WTC11 (cell line): ENCODE data around the gene KIF19.

Experiments used
- SP1 ChIP-seq: sonication (generic); formaldehyde crosslinking; conservative IDR thresholded peaks from 2 replicates; pipeline ENCODE4 v1.8.1; 2022; ENCODE audit warnings: missing genetic modification reagents
- ZNF138 ChIP-seq: sonication (generic); formaldehyde crosslinking; conservative IDR thresholded peaks from 2 replicates; pipeline ENCODE4 v1.8.1; 2022; ENCODE audit warnings: mild to moderate bottlenecking, moderate library complexity, missing genetic modification reagents
- TF ChIP-seq, protein P1 (sequence below): sonication (generic); formaldehyde crosslinking; IDR thresholded peaks from 2 replicates; pipeline ENCODE4 v1.8.1; 2022; ENCODE audit warnings: low read depth, mild to moderate bottlenecking, moderate library complexity, missing genetic modification reagents, borderline replicate concordance
- TF ChIP-seq, protein P2 (sequence below): fragments of 200-600 bp; IDR thresholded peaks from 2 replicates; pipeline ENCODE4 v1.8.0; 2022; ENCODE audit warnings: antibody characterized with exemption

GRCh38 chr17:74394977-74395376 lies 69.0 kb downstream of the KIF19 start:
- TF ChIP-seq, protein P1, sequence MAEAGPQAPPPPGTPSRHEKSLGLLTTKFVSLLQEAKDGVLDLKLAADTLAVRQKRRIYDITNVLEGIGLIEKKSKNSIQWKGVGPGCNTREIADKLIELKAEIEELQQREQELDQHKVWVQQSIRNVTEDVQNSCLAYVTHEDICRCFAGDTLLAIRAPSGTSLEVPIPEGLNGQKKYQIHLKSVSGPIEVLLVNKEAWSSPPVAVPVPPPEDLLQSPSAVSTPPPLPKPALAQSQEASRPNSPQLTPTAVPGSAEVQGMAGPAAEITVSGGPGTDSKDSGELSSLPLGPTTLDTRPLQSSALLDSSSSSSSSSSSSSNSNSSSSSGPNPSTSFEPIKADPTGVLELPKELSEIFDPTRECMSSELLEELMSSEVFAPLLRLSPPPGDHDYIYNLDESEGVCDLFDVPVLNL = no peak
- TF ChIP-seq, protein P2, sequence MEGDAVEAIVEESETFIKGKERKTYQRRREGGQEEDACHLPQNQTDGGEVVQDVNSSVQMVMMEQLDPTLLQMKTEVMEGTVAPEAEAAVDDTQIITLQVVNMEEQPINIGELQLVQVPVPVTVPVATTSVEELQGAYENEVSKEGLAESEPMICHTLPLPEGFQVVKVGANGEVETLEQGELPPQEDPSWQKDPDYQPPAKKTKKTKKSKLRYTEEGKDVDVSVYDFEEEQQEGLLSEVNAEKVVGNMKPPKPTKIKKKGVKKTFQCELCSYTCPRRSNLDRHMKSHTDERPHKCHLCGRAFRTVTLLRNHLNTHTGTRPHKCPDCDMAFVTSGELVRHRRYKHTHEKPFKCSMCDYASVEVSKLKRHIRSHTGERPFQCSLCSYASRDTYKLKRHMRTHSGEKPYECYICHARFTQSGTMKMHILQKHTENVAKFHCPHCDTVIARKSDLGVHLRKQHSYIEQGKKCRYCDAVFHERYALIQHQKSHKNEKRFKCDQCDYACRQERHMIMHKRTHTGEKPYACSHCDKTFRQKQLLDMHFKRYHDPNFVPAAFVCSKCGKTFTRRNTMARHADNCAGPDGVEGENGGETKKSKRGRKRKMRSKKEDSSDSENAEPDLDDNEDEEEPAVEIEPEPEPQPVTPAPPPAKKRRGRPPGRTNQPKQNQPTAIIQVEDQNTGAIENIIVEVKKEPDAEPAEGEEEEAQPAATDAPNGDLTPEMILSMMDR = no peak
- TF ChIP-seq ZNF138 (CRISPR knock-in tag) (no peak), SP1 (CRISPR knock-in tag) (no peak)
